OCI-LY1 (cell line): ENCODE data around the gene BCL11A.

Experiments
- CTCF ChIP-seq: fragments of 200-600 bp; sonication (generic), shearing (Covaris generic); IDR thresholded peaks from 2 replicates; pipeline ENCODE4 v1.5.1; 2017; ENCODE audit warnings: mild to moderate bottlenecking, antibody characterized with exemption, low read length, moderate library complexity, mixed read lengths
- EZH2 ChIP-seq: fragments of 200-600 bp; sonication (generic), shearing (Covaris generic); IDR thresholded peaks from 2 replicates; pipeline ENCODE4 v1.8.0; 2017; ENCODE audit warnings: borderline replicate concordance, mixed run types, mild to moderate bottlenecking, antibody characterized with exemption, low read length, moderate library complexity, mixed read lengths

GRCh38 chr2:60429681-60430080, 123.8 kb downstream of the BCL11A start:
- no peak for TF ChIP-seq CTCF
- no peak for TF ChIP-seq EZH2
